Measurements from ENCODE around the gene ZNF674.
"Not testable (repeated sequence)": the region's sequence is repeated elsewhere in the genome, so short reads cannot be mapped to it uniquely, and the experiment has no call there.

ZNF674 gene

GRCh38 chrX:46569621-46570020 is 24.4 kb upstream of the ZNF674 start:
- no peak for DNase-seq

- DNase-seq: no peak
These were observed 22.2 kb upstream of the ZNF674 start for GRCh38 chrX:46567388-46567787.

GRCh38 chrX:46561824-46562657 is 16.8 kb upstream of the ZNF674 start:
- DNase-seq: no peak

- DNase-seq: no peak
These were observed 13.8 kb upstream of the ZNF674 start for GRCh38 chrX:46559062-46559461.

- no peak for DNase-seq
These were observed 9.7 kb upstream of the ZNF674 start for GRCh38 chrX:46554942-46555341.

- DNase-seq: no peak
These were observed 8.7 kb upstream of the ZNF674 start for GRCh38 chrX:46553935-46554334.

GRCh38 chrX:46551494-46552128 is 6.4 kb upstream of the ZNF674 start:
- peak; percentile 45 for DNase-seq

- no peak for DNase-seq
These were observed 4.7 kb upstream of the ZNF674 start for GRCh38 chrX:46549914-46550313.

- DNase-seq: peak; percentile 81
These were observed 2.6 kb upstream of the ZNF674 start for GRCh38 chrX:46547857-46548256.

- DNase-seq: not testable (repeated sequence)
These were observed 694 bp downstream of the ZNF674 start for GRCh38 chrX:46544527-46544926.

GRCh38 chrX:46543441-46543840 is 1.8 kb downstream of the ZNF674 start:
- no peak for DNase-seq

- no peak for DNase-seq
These were observed 13.8 kb downstream of the ZNF674 start for GRCh38 chrX:46531442-46531841.

GRCh38 chrX:46530404-46530908 is 14.8 kb downstream of the ZNF674 start:
- not testable (repeated sequence) for DNase-seq

GRCh38 chrX:46529740-46530403 is 15.3 kb downstream of the ZNF674 start:
- not testable (repeated sequence) for DNase-seq

GRCh38 chrX:46528640-46529039 is 16.6 kb downstream of the ZNF674 start:
- DNase-seq: not testable (repeated sequence)

- no peak for DNase-seq
These were observed 39.1 kb downstream of the ZNF674 start for GRCh38 chrX:46506076-46506475.

- no peak for DNase-seq
These were observed 42.4 kb downstream of the ZNF674 start for GRCh38 chrX:46502848-46503247.

GRCh38 chrX:46500054-46500453 is 45.2 kb downstream of the ZNF674 start:
- DNase-seq: no peak

- no peak for DNase-seq
These were observed 56.5 kb downstream of the ZNF674 start for GRCh38 chrX:46488712-46489111.

GRCh38 chrX:46485897-46486296 is 59.3 kb downstream of the ZNF674 start:
- DNase-seq: no peak

GRCh38 chrX:46478634-46479033 is 66.6 kb downstream of the ZNF674 start:
- not testable (repeated sequence) for DNase-seq

- DNase-seq: no peak
These were observed 67.8 kb downstream of the ZNF674 start for GRCh38 chrX:46477435-46477834.

GRCh38 chrX:46465203-46465602 is 80.0 kb downstream of the ZNF674 start:
- DNase-seq: no peak

- DNase-seq: no peak
These were observed 81.5 kb downstream of the ZNF674 start for GRCh38 chrX:46463682-46464081.

All from fibroblast of skin of right quadriceps (primary cell).